Thyroid gland (tissue), 4 donors: ENCODE measurements around the gene TMCC2. TPM values are rescaled to one million over a fixed set of nuclear protein-coding genes. Genes with fewer than 3 reads are reported as not detected.

Experiments used
- DNase-seq, 2 donors: peaks; one replicate each; pipeline ENCODE4 v3.0.0-alpha.2; 2019
- H3K27ac ChIP-seq, 3 donors: fragments of 200-600 bp; sonication (generic); 1 replicate in 2 of 3; 2 replicates in 1 of 3; pipeline ENCODE4 v1.5.1; 2016 to 2019; ENCODE audit warnings: mild to moderate bottlenecking in 1 of 3, moderate library complexity in 1 of 3
- H3K27me3 ChIP-seq: fragments of 200-600 bp; sonication (generic); one replicate; pipeline ENCODE4 v1.5.1; 2019
- H3K36me3 ChIP-seq, 2 donors: fragments of 200-600 bp; sonication (generic); one replicate each; pipeline ENCODE4 v1.5.1; 2016 to 2019
- H3K4me1 ChIP-seq, 2 donors: fragments of 200-600 bp; sonication (generic); one replicate each; pipeline ENCODE4 v1.5.1; 2017 to 2019
- H3K4me3 ChIP-seq, 3 donors: fragments of 200-600 bp; sonication (generic); replicated peaks in 1 of 3; 1 replicate in 2 of 3; 2 replicates in 1 of 3; pipeline ENCODE4 v1.5.1; 2016; ENCODE audit warnings: mild to moderate bottlenecking in 1 of 3
- H3K9me3 ChIP-seq: fragments of 200-600 bp; sonication (generic); one replicate; pipeline ENCODE4 v1.5.1; 2017
- CTCF ChIP-seq, 6 experiments: fragments of 200-600 bp in 3 of 6; fragments of 450-650 bp in 3 of 6; sonication (generic) in 3 of 6; IDR thresholded peaks; one replicate each; pipeline ENCODE4 v1.5.1; 2016 to 2019; ENCODE audit warnings: antibody characterized with exemption in 6 of 6, mild to moderate bottlenecking in 2 of 6, inconsistent platforms in 1 of 6, moderate library complexity in 1 of 6
- POLR2A ChIP-seq, 2 donors: fragments of 450-650 bp; IDR thresholded peaks; one replicate each; pipeline ENCODE4 v1.6.1; 2017; ENCODE audit warnings: antibody characterized with exemption in 2 of 2, mild to moderate bottlenecking in 2 of 2, moderate library complexity in 1 of 2
- WGBS, 2 donors: methylation state at CpG; one replicate each; pipeline ENCODE4 v1.1.5; 2017; 5-methylcytosine and 5-hydroxymethylcytosine counted together
- intact Hi-C: fragments of 100-400 bp; cut with DNase I; formaldehyde crosslinking; loops from one replicate; pipeline ENCODE4 v1.15.1; 2023
- total RNA-seq, 4 donors: library from RNA; depleted of rRNA; stranded (reverse); fragments of >200 nt; gene quantifications; one replicate each; pipeline ENCODE4 v1.2.3, GENCODE V29; 2016

The TMCC2 gene
- total RNA-seq, 4 donors from 2014 or later: 2.3 to 3.6 (median 3.1) TPM

GRCh38 chr1:205261946-205262691 is 34.4 kb downstream of the TMCC2 start:
- Histone ChIP-seq H3K27me3 (no peaks in the 10 kb centered on the region), H3K36me3 (no peaks in the 10 kb centered on the region), H3K4me1 (no peaks in the 10 kb centered on the region), H3K4me3 (no peak overlapping the region), H3K9me3 (no peaks in the 10 kb centered on the region), H3K27ac (no peak overlapping the region)
- DNase-seq: no peak
- WGBS, 2 donors: 52 to 62% methylated on average over 5 of the region's 5 CpGs
- TF ChIP-seq CTCF (IDR thresholded peaks at IDR 0.05) (no peak), POLR2A (IDR thresholded peaks at IDR 0.05) (no peak)
- intact Hi-C loops: no loop called here

DNA sequence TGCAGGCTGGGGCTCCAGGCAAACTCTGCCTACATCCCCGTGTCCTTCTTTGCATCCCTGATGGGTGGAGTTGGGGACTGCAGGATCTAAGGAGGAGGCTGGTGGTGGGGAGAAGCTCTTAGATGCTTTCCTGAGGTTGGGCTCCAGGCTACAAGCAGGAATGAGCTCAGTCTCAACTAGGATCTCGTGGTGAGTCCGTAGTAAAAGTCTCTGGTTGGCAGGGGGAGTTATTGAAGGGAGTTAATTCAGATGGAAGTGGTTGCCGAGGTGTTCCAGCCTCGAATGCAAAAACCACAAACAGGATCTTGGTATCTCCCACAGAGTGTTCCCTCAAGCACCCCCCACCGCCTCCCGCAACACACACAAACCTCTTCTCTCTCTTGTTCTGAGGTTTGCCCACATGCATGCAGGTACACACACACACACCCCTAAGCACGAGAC is 35.0 kb downstream of the TMCC2 start:
- no peaks in the 10 kb centered on the region for H3K27me3 ChIP-seq
- no peaks in the 10 kb centered on the region for H3K4me1 ChIP-seq
- no peaks in the 10 kb centered on the region for H3K9me3 ChIP-seq
- no peaks in the 10 kb centered on the region for H3K36me3 ChIP-seq
- intact Hi-C loops: no loop called here
- no peak overlapping the region for H3K27ac ChIP-seq
- 75 to 80% methylated on average over 8 of the region's 8 CpGs for WGBS, 2 donors
- TF ChIP-seq CTCF (IDR thresholded peaks at IDR 0.05): no peak
- no peak for TF ChIP-seq POLR2A (IDR thresholded peaks at IDR 0.05)
- no peak for DNase-seq
- no peak overlapping the region for H3K4me3 ChIP-seq

DNA sequence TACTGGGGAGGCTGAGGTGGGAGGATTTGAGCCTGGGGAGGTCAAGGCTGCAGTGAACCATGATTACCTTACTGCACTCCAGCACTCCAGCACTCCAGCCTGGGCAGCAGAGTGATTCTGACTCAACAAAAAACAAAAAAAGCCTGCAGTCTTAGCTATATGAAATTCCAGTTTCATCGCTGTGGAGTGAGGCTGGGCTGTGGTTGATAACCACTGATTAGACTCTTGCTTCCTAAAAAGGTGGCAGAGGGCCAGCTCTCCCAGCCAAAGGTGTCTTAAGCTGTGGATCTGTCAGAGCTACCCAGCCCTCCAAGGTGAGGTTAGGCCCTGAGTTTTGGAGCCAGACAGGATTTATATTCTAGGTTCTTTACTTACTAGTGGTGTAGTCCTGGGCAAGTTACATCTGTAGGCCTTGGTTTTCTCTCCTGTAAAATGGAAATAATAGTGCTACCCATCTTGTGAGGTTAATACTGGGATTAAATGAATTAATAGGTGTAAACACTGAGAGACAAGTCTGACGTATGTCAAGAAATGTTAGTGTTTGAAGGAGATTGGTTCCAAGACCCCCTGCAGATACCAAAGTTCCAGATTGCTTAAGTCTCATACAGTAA is 35.9 kb downstream of the TMCC2 start:
- 96 to 100% methylated on average over 2 of the region's 2 CpGs for WGBS, 2 donors
- H3K36me3 ChIP-seq: no peaks in the 10 kb centered on the region
- intact Hi-C loops: no loop called here
- DNase-seq: no peak
- no peaks in the 10 kb centered on the region for H3K4me1 ChIP-seq
- H3K27ac ChIP-seq: no peak overlapping the region
- no peaks in the 10 kb centered on the region for H3K9me3 ChIP-seq
- no peaks in the 10 kb centered on the region for H3K27me3 ChIP-seq
- no peak overlapping the region for H3K4me3 ChIP-seq
- TF ChIP-seq POLR2A (IDR thresholded peaks at IDR 0.05): no peak
- no peak for TF ChIP-seq CTCF (IDR thresholded peaks at IDR 0.05)

GRCh38 chr1:205266611-205267305 is 39.0 kb downstream of the TMCC2 start:
- no peak overlapping the region for H3K4me3 ChIP-seq
- intact Hi-C loops: no loop called here
- TF ChIP-seq CTCF (IDR thresholded peaks at IDR 0.05): no peak
- TF ChIP-seq POLR2A (IDR thresholded peaks at IDR 0.05): no peak
- peaks cover 0 to 4% of the 10 kb centered on the region in 2 donors for H3K4me1 ChIP-seq
- WGBS, 2 donors: 75 to 78% methylated on average over 10 of the region's 10 CpGs
- no peaks in the 10 kb centered on the region for H3K36me3 ChIP-seq
- no peak overlapping the region for H3K27ac ChIP-seq
- no peak for DNase-seq
- H3K9me3 ChIP-seq: no peaks in the 10 kb centered on the region
- no peaks in the 10 kb centered on the region for H3K27me3 ChIP-seq
